CD8-positive, alpha-beta memory T cell (primary cell): ENCODE results near the gene SERPINB7. TPM values are rescaled to one million over a fixed set of nuclear protein-coding genes. Genes with fewer than 3 reads are reported as not detected.

ENCODE experiments used
- CTCF ChIA-PET: fragments of 350-600 bp; sonication (Branson Sonifier 250); formaldehyde crosslinking; loops from one replicate; lab custom pipeline; 2021; ENCODE audit warnings: antibody characterized with exemption; lab: Charles Lee
- POLR2A ChIA-PET: fragments of 350-600 bp; sonication (Branson Sonifier 250); formaldehyde crosslinking; loops from one replicate; lab custom pipeline; 2021; ENCODE audit warnings: antibody characterized with exemption; lab: Charles Lee
- DNase-seq, 5 donors: peaks; one replicate each; pipeline versions ENCODE4 v3.0.0 to v3.0.0-alpha.2; 2020 to 2022; ENCODE audit warnings: mixed read lengths in 1 of 5
- H3K27ac ChIP-seq: one replicate; pipeline ENCODE4 v1.7.0; 2013; ENCODE audit warnings: low read depth, mild to moderate bottlenecking, low read length, moderate library complexity
- H3K27me3 ChIP-seq: 2 replicates; pipeline ENCODE4 v1.7.0; 2013; ENCODE audit warnings: low read length, mild to moderate bottlenecking; ENCODE audit not compliant: insufficient read depth, poor library complexity, severe bottlenecking
- H3K36me3 ChIP-seq: 2 replicates; pipeline ENCODE4 v1.7.0; 2013; ENCODE audit warnings: mild to moderate bottlenecking, low read length, moderate library complexity; ENCODE audit not compliant: insufficient read depth
- H3K4me1 ChIP-seq: 2 replicates; pipeline ENCODE4 v1.7.0; 2013; ENCODE audit warnings: mild to moderate bottlenecking, low read length, moderate library complexity; ENCODE audit not compliant: insufficient read depth
- H3K4me3 ChIP-seq: 2 replicates; pipeline ENCODE4 v1.7.0; 2013; ENCODE audit warnings: mild to moderate bottlenecking, low read length
- H3K9me3 ChIP-seq: 2 replicates; pipeline ENCODE4 v1.7.0; 2013; ENCODE audit warnings: mild to moderate bottlenecking, low read length
- H3K27ac Mint-ChIP-seq, 8 donors: one replicate each; pipeline ENCODE4 v1.8.0; 2020 to 2021; ENCODE audit warnings: mixed read lengths in 8 of 8, mild to moderate bottlenecking in 6 of 8, inconsistent platforms in 3 of 8, moderate library complexity in 3 of 8
- H3K27me3 Mint-ChIP-seq, 2 donors: one replicate each; pipeline ENCODE4 v1.8.0; 2020 to 2021; ENCODE audit warnings: mixed read lengths in 2 of 2, mild to moderate bottlenecking in 1 of 2, moderate library complexity in 1 of 2
- H3K36me3 Mint-ChIP-seq, 3 donors: one replicate each; pipeline ENCODE4 v1.8.0; 2020 to 2021; ENCODE audit warnings: mixed read lengths in 3 of 3, inconsistent platforms in 1 of 3, mild to moderate bottlenecking in 1 of 3
- H3K4me1 Mint-ChIP-seq, 3 donors: one replicate each; pipeline ENCODE4 v1.8.0; 2020 to 2021; ENCODE audit warnings: mixed read lengths in 3 of 3, inconsistent platforms in 1 of 3, mild to moderate bottlenecking in 1 of 3
- H3K4me3 Mint-ChIP-seq, 7 donors: one replicate each; pipeline ENCODE4 v1.8.0; 2020 to 2021; ENCODE audit warnings: mixed read lengths in 7 of 7, mild to moderate bottlenecking in 6 of 7, moderate library complexity in 4 of 7, inconsistent platforms in 2 of 7
- H3K9me3 Mint-ChIP-seq, 5 donors: one replicate each; pipeline ENCODE4 v1.8.0; 2020 to 2022; ENCODE audit warnings: mixed read lengths in 5 of 5, mild to moderate bottlenecking in 3 of 5, moderate library complexity in 2 of 5, inconsistent platforms in 1 of 5
- polyA plus RNA-seq: library from polyadenylated mRNA; unstranded; fragments of 300-500 nt; fragmentation: Illumina TruSeq; gene quantifications from one replicate; pipeline ENCODE4 v1.2.3, GENCODE V29; 2021
- total RNA-seq, 2 experiments: library from RNA; stranded (reverse); gene quantifications; one replicate each; pipeline ENCODE4 v1.2.3, GENCODE V29; 2021

Gene SERPINB7
- total RNA-seq (not detected), polyA plus RNA-seq (not detected)

DNA sequence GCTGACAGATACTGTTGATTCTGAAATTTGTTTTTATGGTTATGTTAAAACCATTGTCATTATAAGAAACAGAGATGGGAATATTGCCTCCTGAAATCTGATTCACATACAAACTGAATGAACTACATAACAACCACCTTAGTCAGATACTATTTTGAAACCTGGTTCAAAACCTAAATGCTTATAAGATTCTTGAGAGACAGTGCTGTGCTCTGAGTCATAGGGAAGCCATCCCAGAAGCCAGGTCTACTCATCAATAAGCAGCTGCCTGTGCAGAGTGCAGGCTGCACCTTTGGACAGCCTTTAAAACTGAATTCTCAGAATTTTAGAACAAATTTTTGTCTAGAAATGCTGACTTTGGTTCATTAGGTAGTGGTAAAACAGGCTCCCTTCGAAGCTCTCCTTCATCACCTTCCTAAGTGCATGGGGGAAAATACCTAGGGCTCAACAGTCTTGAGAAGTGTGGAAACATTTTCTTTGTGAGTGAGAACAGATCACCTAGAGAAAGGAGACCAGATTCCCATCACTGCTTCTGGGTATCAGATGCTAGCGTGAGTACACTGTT lies at the start of gene SERPINB7:
TSS of gene SERPINB7 (plus strand) at position 253 of the 565 bp plus-strand sequence. CDS start 6,955 bp downstream, outside the sequence.
- Histone ChIP-seq H3K36me3 (no peaks in the 10 kb centered on the region), H3K4me3 (no peak within 1 kb of the TSS), H3K9me3 (no peaks in the 10 kb centered on the region), H3K4me1 (no peaks in the 10 kb centered on the region), H3K27ac (no peak within 1 kb of the TSS), H3K27me3 (no peaks in the 10 kb centered on the region)
- DNase-seq, result no peak
- Mint-ChIP-seq H3K27me3 (peaks cover 0 to 3% of the 10 kb centered on the region in 2 donors), H3K36me3 (no peaks in the 10 kb centered on the region), H3K4me3 (no peak within 1 kb of the TSS), H3K9me3 (no peaks in the 10 kb centered on the region), H3K27ac (no peak within 1 kb of the TSS), H3K4me1 (no peaks in the 10 kb centered on the region)
- ChIA-PET CTCF (no interaction called here), POLR2A (no interaction called here)

DNA sequence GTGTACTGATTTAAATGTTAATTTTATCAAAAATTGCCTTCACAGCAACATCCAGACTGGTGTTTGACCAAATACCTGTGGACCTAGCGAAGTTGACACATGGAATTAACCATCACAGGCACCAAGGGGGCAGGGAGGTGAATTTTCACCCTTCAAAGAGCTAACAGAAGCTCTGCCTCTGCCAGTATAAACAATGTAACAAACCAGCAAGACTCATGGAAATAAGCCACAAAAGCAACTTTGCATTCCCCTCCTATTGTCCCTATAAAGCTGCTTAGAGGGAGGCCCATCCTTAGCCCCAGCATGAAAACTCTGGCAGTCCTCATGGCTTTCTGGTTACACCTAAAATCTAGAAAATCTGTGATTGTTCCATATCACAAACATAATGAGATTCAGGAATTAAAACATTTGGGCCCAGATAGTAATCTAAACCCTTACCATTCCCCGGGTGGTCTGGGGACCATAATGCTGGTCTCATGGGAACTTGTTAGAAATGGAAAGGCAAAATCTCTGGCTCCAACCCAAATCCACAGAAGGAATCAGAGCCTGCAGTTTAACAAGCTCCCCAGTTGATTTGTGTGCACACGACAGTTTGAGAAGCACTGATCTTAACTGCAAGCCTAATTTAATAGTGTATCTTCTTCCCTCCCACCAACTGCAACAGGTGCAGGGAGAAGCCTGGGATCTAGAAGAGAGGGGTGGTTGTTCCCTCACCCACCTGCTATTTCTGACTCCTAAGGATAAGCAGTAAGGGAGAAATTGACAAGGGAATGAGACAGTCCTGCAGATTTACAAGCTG lies 49.3 kb upstream of the SERPINB7 start:
- H3K27me3 Mint-ChIP-seq, result peaks cover 8 to 9% of the 10 kb centered on the region in 2 donors
- no peaks in the 10 kb centered on the region for H3K9me3 ChIP-seq
- no peaks in the 10 kb centered on the region for H3K4me1 ChIP-seq
- no peaks in the 10 kb centered on the region for H3K36me3 ChIP-seq
- no peaks in the 10 kb centered on the region for H3K36me3 Mint-ChIP-seq
- H3K4me3 Mint-ChIP-seq, result no peak overlapping the region
- no peak overlapping the region for H3K27ac Mint-ChIP-seq
- H3K27ac ChIP-seq, result no peak overlapping the region
- ChIA-PET CTCF (no interaction called here), POLR2A (no interaction called here)
- H3K9me3 Mint-ChIP-seq, result peaks cover 0 to 5% (median 0%) of the 10 kb centered on the region in 5 donors
- DNase-seq, result no peak
- H3K27me3 ChIP-seq, result no peaks in the 10 kb centered on the region
- no peak overlapping the region for H3K4me3 ChIP-seq
- H3K4me1 Mint-ChIP-seq, result no peaks in the 10 kb centered on the region

DNA sequence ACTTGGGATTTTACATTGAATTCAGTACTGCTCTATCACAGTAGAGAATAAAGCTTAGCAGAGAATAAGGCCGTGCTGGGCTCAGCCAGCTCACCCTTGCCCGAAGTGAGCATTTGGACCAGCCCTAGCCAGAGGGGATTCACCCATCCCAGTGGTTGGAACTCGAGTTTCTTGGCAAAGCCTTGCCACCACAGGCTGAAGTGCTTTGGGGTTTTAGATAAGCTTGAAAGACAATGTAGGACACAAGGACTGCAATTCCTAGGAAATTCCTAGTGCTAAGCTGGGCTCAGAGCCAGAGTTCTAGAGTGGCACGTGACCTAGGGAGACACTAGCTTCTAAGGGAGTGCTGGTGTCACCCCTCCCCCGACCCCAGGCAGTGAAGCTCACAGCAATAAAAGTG lies 44.4 kb upstream of the SERPINB7 start:
- Histone ChIP-seq H3K36me3 (no peaks in the 10 kb centered on the region), H3K27me3 (no peaks in the 10 kb centered on the region), H3K9me3 (no peaks in the 10 kb centered on the region), H3K4me3 (no peak overlapping the region), H3K4me1 (no peaks in the 10 kb centered on the region), H3K27ac (no peak overlapping the region)
- Mint-ChIP-seq H3K4me3 (no peak overlapping the region), H3K36me3 (no peaks in the 10 kb centered on the region), H3K9me3 (peaks cover 0 to 17% (median 4%) of the 10 kb centered on the region in 5 donors), H3K4me1 (no peaks in the 10 kb centered on the region), H3K27me3 (peaks cover 9% of the 10 kb centered on the region in 2 donors), H3K27ac (no peak overlapping the region)
- no peak for DNase-seq
- POLR2A ChIA-PET, result no interaction called here
- CTCF ChIA-PET, result no interaction called here

GRCh38 chr18:63731215-63731614 lies 44.0 kb upstream of the SERPINB7 start:
- no peaks in the 10 kb centered on the region for H3K27me3 ChIP-seq

GRCh38 chr18:63736876-63737275 lies 38.3 kb upstream of the SERPINB7 start:
- H3K9me3 ChIP-seq, result no peaks in the 10 kb centered on the region
- H3K27me3 Mint-ChIP-seq, result peaks cover 0 to 5% of the 10 kb centered on the region in 2 donors
- no peaks in the 10 kb centered on the region for H3K4me1 ChIP-seq
- no peak overlapping the region for H3K4me3 ChIP-seq
- CTCF ChIA-PET, result no interaction called here
- H3K4me1 Mint-ChIP-seq, result no peaks in the 10 kb centered on the region
- no peak for DNase-seq
- H3K27ac Mint-ChIP-seq, result no peak overlapping the region
- H3K4me3 Mint-ChIP-seq, result no peak overlapping the region
- H3K36me3 Mint-ChIP-seq, result no peaks in the 10 kb centered on the region
- H3K27ac ChIP-seq, result no peak overlapping the region
- no peaks in the 10 kb centered on the region for H3K36me3 ChIP-seq
- peaks cover 0 to 12% (median 4%) of the 10 kb centered on the region in 5 donors for H3K9me3 Mint-ChIP-seq
- H3K27me3 ChIP-seq, result no peaks in the 10 kb centered on the region
- POLR2A ChIA-PET, result no interaction called here

More at GRCh38 chr18:63731215-63731614, 44.0 kb upstream of the SERPINB7 start:
- CTCF ChIA-PET, result no interaction called here
- H3K4me3 ChIP-seq, result no peak overlapping the region
- no peak for DNase-seq
- Mint-ChIP-seq H3K36me3 (no peaks in the 10 kb centered on the region), H3K9me3 (peaks cover 0 to 17% (median 4%) of the 10 kb centered on the region in 5 donors), H3K27ac (no peak overlapping the region), H3K4me3 (no peak overlapping the region), H3K27me3 (peaks cover 8 to 9% of the 10 kb centered on the region in 2 donors), H3K4me1 (no peaks in the 10 kb centered on the region)
- H3K27ac ChIP-seq, result no peak overlapping the region
- no peaks in the 10 kb centered on the region for H3K4me1 ChIP-seq
- POLR2A ChIA-PET, result no interaction called here
- H3K9me3 ChIP-seq, result no peaks in the 10 kb centered on the region
- H3K36me3 ChIP-seq, result no peaks in the 10 kb centered on the region

DNA sequence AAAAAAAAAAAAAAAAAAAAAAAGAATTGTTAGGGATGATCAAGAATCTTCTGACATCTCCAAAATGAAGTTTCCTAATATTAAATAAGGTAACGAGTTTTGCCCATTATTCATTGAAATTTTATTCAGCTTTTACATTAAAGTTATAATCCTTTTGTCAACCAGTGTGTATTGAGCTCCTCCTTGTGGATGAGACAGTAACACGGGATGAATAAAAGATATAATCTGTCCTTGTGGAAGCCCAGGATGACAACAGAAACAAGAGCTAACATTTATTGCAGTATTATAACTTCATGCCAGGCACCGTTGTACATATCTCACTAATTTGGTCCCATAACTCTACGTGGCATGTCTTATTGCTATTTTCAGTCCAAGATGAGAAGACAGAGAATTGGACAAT lies 33.4 kb upstream of the SERPINB7 start:
- POLR2A ChIA-PET, result no interaction called here
- Histone ChIP-seq H3K4me3 (no peak overlapping the region), H3K27ac (no peak overlapping the region), H3K36me3 (no peaks in the 10 kb centered on the region), H3K4me1 (no peaks in the 10 kb centered on the region), H3K27me3 (no peaks in the 10 kb centered on the region), H3K9me3 (no peaks in the 10 kb centered on the region)
- CTCF ChIA-PET, result no interaction called here
- no peak for DNase-seq
- peaks cover 0 to 2% of the 10 kb centered on the region in 2 donors for H3K27me3 Mint-ChIP-seq
- peaks cover 0 to 3% (median 0%) of the 10 kb centered on the region in 5 donors for H3K9me3 Mint-ChIP-seq
- H3K4me3 Mint-ChIP-seq, result no peak overlapping the region
- no peaks in the 10 kb centered on the region for H3K4me1 Mint-ChIP-seq
- no peak overlapping the region for H3K27ac Mint-ChIP-seq
- no peaks in the 10 kb centered on the region for H3K36me3 Mint-ChIP-seq

DNA sequence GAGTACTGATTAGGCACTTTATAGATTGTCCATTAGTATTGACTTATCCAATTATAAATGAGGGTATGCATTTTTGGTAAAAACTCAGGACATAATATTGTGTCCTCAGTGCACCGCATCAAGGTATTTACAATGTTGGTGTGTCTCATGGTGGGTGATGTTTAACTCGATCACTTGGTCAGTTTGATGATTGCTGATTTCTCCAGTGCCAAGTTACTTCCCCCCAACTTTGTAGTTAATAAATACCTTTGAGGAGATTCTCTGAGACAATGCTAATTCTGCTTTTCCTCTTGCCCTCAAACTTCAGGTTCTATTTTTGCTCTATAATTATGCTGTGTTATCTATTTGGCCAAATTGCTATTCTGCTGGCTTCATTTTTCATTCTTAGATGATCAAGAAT lies 28.2 kb upstream of the SERPINB7 start:
- H3K9me3 ChIP-seq, result no peaks in the 10 kb centered on the region
- H3K36me3 Mint-ChIP-seq, result no peaks in the 10 kb centered on the region
- no peak overlapping the region for H3K27ac ChIP-seq
- no peak for DNase-seq
- ChIA-PET POLR2A (no interaction called here), CTCF (no interaction called here)
- H3K4me3 ChIP-seq, result no peak overlapping the region
- no peak overlapping the region for H3K4me3 Mint-ChIP-seq
- peaks cover 0 to 8% (median 0%) of the 10 kb centered on the region in 5 donors for H3K9me3 Mint-ChIP-seq
- no peaks in the 10 kb centered on the region for H3K27me3 ChIP-seq
- no peaks in the 10 kb centered on the region for H3K4me1 ChIP-seq
- H3K27me3 Mint-ChIP-seq, result peaks cover 0 to 5% of the 10 kb centered on the region in 2 donors
- H3K27ac Mint-ChIP-seq, result no peak overlapping the region
- no peaks in the 10 kb centered on the region for H3K36me3 ChIP-seq
- H3K4me1 Mint-ChIP-seq, result no peaks in the 10 kb centered on the region

- H3K36me3 Mint-ChIP-seq, result no peaks in the 10 kb centered on the region
- Histone ChIP-seq H3K27me3 (no peaks in the 10 kb centered on the region), H3K4me1 (no peaks in the 10 kb centered on the region), H3K4me3 (no peak overlapping the region), H3K36me3 (no peaks in the 10 kb centered on the region), H3K9me3 (no peaks in the 10 kb centered on the region), H3K27ac (no peak overlapping the region)
- no peak overlapping the region for H3K4me3 Mint-ChIP-seq
- ChIA-PET CTCF (no interaction called here), POLR2A (no interaction called here)
- H3K4me1 Mint-ChIP-seq, result no peaks in the 10 kb centered on the region
- peaks cover 0 to 8% of the 10 kb centered on the region in 2 donors for H3K27me3 Mint-ChIP-seq
- peaks cover 0 to 8% (median 0%) of the 10 kb centered on the region in 5 donors for H3K9me3 Mint-ChIP-seq
- no peak for DNase-seq
- H3K27ac Mint-ChIP-seq, result no peak overlapping the region
Measured at GRCh38 chr18:63749489-63749888, 25.7 kb upstream of the SERPINB7 start.
